Panc1 (cell line): ENCODE measurements around the gene EIF2D.

Experiments used
- CTCF ChIP-seq: fragments of 450-650 bp; IDR thresholded peaks from 2 replicates; pipeline ENCODE4 v1.5.1; 2017; ENCODE audit warnings: mild to moderate bottlenecking
- POLR2AphosphoS5 ChIP-seq: IDR thresholded peaks from 2 replicates; pipeline ENCODE4 v1.6.1; 2012; ENCODE audit warnings: mild to moderate bottlenecking, low read depth, low read length, moderate library complexity

- TF ChIP-seq CTCF = no peak
- no peak for TF ChIP-seq POLR2AphosphoS5
Measured at GRCh38 chr1:206587904-206588303, 24.4 kb downstream of the EIF2D start.
